Gastroesophageal sphincter (tissue), 3 donors: Measurements from ENCODE around the gene ARHGEF4.

Experiments used
- CTCF ChIP-seq, 4 experiments: fragments of 200-600 bp in 2 of 4; fragments of 450-650 bp in 2 of 4; sonication (generic) in 1 of 4; IDR thresholded peaks; one replicate each; pipeline ENCODE4 v1.5.1; 2017 to 2019; ENCODE audit warnings: antibody characterized with exemption in 4 of 4, mild to moderate bottlenecking in 2 of 4, moderate library complexity in 2 of 4
- EP300 ChIP-seq: sonication (generic); formaldehyde crosslinking; IDR thresholded peaks from one replicate; pipeline ENCODE4 v1.6.1; 2017; ENCODE audit warnings: antibody characterized with exemption, mild to moderate bottlenecking
- POLR2A ChIP-seq, 2 donors: fragments of 450-650 bp; IDR thresholded peaks; one replicate each; pipeline ENCODE4 v1.6.1; 2017; ENCODE audit warnings: antibody characterized with exemption in 2 of 2, mild to moderate bottlenecking in 2 of 2, moderate library complexity in 1 of 2

- no peak for TF ChIP-seq CTCF (IDR thresholded peaks at IDR 0.05)
- no peak for TF ChIP-seq POLR2A (IDR thresholded peaks at IDR 0.05)
- TF ChIP-seq EP300, result no peak
These were observed 37.8 kb downstream of the ARHGEF4 start for GRCh38 chr2:130874512-130874911.
